Renal cortex interstitium (tissue), 11 donors: ENCODE data around the gene SPATS1. TPM values are rescaled to one million over a fixed set of nuclear protein-coding genes. Genes with fewer than 3 reads are reported as not detected.
"Not testable (repeated sequence)": the region's sequence is repeated elsewhere in the genome, so short reads cannot be mapped to it uniquely, and the experiment has no call there.

ENCODE experiments used
- DNase-seq, 11 donors: peaks; one replicate each; pipeline ENCODE4 v3.0.0-alpha.2; 2013; ENCODE audit warnings: low read depth in 9 of 11, low spot score in 4 of 11; ENCODE audit errors: extremely low read depth in 1 of 11
- polyA plus RNA-seq, 3 donors: library from polyadenylated mRNA; unstranded; fragments of 120-200 nt; gene quantifications; one replicate each; pipeline ENCODE4 v1.2.1, GENCODE V29; 2013; ENCODE audit not compliant: insufficient read length in 3 of 3

The SPATS1 gene
- polyA plus RNA-seq, 3 donors: not detected

DNA sequence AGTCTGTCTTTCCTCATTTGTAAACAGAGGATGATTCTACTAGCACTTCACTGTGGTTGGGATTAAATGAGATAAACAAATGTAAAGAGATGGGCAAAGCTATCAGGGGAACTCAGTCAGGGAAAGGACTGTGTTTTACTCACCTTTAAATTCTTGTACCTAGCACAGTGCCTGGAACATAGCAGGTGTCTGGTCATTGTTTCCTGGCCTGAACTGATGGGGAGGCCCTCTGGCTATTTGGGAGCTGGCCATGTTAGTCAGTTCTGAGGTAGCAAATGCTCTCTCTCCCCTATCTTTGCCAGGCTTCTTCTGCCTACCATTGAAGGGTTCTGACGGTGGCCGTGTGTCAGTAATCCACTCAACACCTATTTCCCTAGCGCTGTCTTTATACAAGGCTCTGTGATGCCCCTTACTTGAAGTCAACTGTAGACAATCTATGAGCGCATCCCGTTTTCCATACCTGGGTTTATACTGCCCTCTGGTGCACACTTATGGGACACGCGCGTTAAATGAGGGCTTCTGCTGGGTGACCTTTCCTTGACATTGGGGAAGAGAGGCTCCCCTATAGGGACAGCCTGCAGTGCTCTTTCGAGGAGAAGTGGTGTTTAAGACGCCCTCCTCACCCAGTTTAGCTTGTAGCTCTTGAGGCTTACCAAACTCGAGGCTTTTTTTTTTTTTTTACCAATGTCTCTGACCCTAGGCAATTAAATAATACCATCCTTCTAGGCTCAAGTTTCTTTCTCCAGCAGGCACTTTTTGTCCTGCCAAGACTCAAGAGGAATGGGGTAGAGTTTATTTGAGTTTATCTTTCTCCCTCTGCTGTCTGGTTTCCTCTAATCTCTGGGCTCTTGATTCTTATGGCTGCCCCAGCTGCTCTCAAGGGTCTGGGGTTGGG is 4.0 kb upstream of the SPATS1 start:
- peak; percentile 28 to 68 (median 45) for DNase-seq

DNA sequence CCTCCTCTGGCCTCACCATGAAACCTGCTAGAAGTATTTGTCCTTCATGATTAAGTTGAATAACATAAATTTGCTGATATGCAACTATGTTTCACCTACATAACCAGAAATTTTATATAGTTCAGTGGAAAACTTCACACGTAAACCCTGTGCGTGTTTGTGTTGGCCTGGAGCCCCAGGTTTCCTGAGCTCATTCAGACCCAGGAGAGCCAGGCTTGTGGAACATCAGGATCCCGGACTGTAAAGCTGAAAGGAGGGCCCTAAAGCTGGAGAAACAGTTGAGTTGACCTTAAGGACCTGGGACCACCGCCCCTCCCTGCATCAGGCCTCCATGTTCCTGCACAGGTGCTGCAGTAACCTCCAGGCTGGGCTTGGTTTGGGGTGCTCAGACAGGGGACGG is 3.1 kb upstream of the SPATS1 start:
- DNase-seq: no peak

DNA sequence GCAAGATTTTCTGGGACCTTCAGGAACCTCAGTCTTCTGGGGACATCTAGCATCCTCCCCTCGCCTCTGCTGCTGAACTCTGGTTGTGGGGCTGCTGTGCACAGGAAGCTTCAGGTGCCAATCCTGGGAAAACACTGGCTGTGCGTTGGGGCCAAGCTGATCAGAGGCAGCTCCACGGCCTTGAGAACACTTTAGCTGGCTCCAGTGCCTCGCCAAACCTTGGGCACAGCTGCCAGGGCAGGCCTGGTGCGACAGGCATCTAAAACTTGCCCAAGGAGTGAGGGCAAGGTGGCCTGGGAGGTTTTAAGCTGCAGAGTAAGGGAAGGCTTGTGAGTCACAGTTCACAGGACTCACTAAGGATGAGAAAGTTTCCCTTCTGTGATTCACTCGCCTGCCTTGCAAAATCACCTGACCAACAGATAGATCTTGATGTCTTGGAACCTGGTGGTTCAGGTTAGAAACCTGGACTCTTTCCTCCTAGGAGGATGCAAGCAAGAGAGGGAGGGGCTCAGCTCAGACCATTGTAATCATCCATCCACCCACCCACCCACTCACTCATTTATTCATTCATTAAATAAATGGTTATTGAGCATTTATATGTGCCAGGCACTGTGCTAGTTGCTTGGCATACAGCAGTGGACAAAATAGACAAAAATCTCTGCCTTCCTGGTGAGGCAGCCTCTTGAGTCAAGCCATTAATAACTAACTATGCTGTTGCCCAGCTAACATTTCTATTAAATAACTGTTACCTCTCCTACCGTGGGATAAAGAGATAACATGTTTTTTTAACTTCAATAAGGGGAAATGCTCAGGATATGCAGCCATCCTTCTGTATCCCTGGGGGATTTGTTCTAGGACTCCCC is 2.5 kb upstream of the SPATS1 start:
- no peak for DNase-seq

DNA sequence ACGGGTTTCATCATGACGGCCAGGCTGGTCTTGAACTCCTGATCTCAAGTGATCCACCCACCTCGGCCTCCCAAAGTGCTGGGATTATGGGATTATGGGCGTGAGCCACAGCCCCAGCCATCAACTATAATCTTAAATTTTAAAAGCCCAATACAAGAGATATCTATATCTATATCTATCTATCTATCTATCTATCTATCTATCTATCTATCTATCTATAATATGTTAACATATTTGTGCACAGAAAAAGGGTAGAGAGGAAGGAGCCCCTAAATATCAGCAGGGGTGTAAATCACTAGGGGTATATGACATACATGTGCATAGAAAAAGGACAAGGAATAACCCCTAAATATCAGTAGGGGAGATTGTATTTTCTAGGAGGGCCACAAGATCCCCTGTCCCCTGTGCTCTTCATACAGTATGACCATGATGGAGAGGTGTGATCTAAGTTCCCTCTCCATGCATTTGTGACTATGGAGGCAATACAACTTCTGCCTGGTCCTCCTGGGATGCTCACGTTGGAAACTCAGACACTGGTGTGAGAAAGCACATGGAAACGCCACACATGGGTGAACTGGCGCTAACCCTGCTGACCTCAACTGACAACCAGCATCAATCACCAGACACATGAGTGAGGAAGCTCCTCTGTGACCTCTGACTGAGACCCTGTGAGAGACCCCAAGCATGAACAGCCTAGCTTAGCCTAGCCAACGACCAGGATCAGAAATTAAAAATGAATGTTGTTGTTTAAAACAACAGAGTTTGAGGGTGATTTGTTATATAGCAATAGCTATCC is 1.2 kb upstream of the SPATS1 start:
- peak in 8 of 11 donors; percentile 13 to 53 (median 44) for DNase-seq

DNA sequence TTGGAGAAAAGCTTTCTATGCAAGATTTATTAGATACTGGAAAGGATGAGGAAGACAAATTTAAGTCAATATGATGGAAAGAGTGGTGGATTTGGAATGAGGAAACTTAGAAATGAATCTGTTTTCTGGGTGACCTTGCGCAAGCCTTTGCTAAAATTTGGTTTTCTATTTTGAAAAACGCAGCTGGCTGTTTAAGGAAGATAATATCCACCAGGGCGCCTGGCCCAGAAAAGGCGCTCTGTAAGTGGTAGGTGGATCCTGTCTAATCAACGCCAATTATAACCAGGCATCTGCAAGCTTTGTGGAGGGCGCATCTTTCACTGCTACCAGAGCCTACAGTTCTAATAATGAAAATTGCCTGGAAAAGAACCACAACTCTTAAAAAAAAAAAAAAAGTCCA is 398 bp upstream of the SPATS1 start:
- no peak for DNase-seq

DNA sequence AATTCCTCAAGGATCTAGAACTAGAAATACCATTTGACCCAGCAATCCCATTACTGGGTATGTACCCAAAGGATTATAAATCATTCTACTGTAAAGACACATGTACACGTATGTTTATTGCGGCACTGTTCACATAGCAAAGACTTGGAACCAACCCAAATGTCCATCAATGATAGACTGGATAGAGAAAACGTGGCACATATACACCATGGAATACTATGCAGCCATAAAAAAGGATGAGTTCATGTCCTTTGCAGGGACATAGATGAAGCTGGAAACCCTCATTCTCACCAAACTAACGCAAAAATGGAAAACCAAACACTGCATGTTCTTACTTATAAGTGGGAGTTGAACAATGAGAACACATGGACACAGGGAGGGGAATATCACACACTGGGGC is 4.4 kb downstream of the SPATS1 start:
- DNase-seq: not testable (repeated sequence)

DNA sequence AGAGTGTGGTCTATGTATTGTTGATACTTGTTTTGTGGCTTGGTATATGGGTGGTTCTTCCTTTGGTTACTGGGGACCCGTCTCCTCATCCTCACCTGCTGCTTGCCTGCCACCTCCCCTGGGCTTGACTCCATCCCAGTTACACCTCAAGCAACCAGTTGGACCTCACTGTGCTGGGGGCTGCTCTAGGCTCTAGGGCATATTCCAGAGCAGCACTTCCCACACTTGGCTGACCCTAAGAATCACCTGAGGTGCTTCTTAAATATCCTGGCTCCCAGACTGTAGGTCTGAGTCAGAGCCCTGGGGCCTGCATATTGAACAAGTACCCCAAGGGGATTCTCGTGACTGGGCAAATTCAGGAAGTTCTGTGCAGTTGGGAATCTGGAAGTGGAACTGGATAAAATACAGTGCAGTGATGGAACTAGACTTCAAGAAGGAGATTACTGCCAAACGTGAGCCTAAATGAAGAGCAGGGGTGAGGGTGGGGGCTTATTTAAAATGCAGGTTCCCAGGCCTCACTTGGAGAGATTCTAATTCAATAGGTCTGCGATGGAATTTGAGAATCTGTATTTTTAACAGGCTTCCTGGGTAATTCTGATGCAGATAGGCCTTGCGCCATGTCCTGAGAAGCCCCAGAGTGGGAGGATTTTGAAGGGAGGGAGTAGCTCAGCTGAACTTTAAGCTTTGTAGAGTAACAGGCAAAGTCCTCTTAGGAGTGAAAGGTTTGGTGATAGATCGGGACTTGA is 7.6 kb downstream of the SPATS1 start:
- no peak for DNase-seq

DNA sequence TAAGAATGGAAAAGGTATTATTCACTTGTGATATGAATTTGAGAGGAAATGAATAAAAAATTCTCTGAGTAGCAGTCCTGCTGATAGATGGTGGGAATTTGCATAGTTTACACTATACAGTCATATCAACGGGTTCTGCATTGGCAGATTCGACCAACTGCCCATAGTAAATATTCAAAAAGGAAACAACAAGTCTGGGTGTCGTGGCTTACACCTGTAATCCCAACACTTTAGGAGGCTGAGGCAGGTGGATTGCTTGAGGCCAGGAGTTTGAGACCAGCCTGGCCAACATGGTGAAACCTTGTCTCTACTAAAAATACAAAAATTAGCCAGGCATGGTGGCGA is 8.2 kb downstream of the SPATS1 start:
- DNase-seq: not testable (repeated sequence)

DNA sequence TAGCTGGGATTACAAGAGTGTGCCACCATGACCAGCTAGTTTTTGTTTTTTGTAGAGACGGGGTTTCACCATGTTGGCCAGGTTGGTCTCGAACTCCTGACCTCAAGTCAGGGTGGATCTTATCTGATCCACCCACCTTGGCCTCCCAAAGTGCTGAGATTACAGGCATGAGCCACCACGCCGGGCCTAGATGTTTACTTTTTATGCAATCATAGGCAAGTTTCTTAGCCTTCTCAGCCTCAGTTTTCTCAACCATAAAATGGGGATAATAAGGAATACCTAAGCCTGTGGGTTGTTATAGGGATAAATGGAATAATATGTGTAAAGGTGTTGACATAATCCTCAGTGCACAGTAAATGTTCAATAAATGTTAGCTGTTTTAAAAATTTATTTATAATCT is 9.8 kb downstream of the SPATS1 start:
- DNase-seq: no peak

DNA sequence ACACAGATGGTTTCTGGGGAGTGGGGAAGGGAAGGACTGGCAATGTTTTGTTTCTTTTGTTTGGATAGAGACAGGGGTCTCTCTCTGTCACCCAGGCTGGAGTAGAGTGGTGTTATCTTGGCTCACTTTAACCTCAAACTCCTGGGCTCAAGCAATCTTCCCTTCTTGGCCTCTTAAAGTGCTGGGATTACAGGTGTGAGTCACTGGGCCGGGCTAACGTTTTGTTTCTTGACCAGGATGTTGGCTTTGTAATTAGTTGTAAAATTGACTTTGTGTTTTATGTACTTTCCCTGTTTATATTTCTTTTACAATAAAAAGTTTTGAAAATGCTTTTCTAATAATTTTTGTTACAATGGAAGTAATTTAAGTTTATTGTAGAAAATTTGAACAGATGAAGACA is 10.9 kb downstream of the SPATS1 start:
- DNase-seq: no peak

DNA sequence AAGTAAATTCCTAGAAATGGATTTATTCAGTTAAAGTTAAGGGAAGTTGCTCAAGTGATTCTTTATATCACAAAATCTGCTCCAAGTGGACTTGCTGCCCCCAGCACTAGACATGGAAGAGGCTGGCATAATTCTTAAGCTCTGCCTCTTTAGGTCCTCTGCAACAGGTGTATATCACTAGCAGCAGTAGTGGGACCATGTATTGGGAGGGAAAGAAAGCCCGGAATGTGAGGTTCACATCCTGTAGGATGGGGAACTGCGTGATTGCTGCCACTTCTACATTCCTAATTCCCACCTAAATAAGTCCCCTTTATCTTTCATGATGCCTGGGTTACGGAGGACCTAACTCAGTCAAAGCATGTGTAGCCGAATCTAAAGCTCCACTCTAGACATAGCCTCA is 13.2 kb downstream of the SPATS1 start:
- DNase-seq: no peak

DNA sequence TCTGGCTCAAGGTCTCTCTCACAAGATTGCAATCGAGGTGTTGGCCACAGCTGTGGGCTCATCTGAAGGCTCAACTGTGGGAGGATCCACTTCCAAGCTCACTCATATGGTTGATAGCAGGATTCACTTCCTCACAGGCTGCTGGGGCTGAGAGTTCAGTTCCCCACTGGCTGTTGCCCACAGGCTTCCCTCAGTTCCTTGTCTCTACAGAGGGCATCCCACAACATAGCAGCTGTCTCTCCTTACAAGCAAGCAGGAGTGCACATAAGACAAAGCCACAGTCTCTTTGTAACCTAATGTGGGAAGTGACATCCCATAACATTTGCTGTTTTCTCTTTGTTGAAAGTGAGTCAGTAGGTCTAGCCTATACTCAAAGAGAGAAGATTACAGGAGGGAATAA is 14.0 kb downstream of the SPATS1 start:
- DNase-seq: no peak

DNA sequence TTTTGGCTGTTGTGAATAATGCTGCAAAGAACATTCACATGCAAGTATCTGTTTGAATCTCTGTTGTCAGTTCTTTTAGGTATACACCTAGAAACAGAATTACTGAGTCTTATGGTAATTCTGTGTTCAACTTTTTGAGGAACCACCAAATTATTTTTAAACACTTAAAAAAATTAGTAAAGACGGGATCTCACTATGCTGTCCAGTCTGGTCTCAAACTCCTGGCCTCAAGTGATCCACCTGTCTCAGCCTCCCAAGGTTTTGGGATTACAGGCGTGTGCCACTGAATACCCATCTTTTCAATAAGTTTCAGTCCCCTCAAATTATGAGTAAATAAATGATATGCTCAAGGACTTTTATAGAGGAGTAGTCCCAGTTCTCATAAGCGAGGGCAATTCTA is 17.5 kb downstream of the SPATS1 start:
- DNase-seq: no peak

DNA sequence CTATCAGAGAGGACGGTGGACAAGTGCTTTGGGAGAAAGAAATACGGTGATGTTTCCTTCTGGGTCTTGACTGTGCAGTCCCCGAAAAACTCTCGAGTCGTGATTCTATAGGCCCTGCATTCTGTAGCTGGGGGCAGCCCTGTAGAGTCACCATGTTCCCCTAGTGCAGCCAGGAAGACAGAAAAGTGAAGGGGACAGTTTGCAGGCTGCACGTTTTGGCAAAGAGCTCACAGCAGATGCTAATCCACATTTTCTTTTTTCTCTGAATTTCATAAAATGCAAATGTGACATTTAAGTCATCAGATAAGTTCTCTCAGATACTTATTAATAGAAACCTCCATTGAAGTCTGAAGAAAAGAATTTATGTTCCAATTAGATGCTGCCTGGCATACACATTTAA is 19.5 kb downstream of the SPATS1 start:
- no peak for DNase-seq

DNA sequence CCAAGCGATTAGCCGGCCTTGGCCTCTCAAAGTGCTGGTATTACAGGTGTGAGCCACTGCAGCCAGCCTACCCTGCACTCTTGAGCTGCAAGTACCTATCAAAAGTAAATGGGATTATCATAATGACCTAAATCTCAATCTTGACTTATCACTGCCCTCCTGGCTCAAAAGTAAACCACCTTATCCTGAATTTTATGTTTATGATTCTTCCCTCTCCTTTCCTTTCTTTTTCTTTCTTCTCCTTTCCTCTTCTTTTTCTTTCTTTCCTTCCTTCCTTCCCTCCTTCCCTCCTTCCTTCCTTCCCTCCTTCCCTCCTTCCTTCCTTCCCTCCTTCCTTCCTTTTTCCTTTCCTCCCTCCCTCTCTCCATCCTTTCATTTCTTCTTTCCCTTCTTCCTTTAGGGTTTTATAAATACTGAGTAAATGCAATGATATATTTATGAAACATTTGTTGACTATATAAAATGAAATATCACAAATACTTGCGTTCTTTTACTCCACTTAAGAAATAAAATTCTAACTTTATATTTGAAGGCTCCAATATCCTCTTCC is 21.0 kb downstream of the SPATS1 start:
- DNase-seq: no peak

DNA sequence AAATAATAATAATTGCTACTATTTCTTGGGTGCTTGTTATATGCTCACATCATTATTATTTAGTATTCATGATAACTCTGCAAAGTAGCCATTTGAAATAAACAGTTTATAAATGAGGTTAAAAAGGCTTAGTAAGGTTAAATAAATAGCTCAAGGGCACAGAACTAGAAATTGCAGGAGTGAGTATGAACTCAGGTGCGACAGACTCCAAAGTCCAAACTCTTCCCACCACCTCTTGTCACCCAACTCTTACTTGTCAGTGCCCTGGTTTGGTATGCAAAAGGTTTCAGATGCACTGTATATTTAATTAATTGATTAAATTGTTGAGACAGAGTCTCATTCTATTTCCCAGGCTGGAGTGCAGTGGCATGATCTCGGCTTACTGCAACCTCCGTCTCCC is 24.3 kb downstream of the SPATS1 start:
- no peak for DNase-seq

DNA sequence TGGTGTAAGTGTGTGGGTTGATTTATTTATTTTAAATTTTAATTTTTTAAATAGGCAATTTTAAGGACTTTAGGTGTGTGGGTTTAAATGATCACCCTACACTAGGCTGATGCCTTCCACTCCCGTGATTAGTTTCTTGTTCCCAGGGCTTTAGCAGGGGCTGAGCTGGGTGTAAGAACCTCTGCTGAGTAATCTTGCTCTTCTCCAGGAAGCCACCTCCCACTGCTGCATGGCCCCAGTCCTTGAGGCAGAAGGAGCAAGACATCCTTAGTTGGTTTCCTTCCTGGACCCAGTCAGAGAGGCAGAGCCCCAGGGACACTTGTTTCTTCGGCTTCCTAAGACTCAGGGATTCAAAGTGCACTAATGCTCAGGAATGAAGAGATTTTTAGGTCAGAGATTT is 25.2 kb downstream of the SPATS1 start:
- no peak for DNase-seq

DNA sequence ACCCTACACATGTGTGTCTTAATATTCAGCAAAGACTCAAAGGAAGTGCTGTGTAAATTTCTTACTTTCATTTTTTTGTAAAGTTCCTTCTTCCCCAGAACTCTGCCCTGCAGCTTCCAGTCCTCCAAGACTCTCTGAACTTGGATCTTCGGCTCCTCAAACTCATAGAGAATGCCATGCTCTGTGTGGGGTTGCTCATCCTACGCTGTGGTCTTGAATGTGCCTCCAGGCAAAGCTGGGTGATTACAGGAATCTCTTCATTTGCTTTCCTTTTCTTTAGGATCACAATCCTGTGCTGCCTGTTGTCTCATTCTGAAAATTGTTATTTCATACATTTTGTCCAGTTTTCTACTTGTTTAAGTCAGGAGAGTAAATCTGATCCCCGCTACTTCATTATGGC is 30.6 kb downstream of the SPATS1 start:
- no peak for DNase-seq

DNA sequence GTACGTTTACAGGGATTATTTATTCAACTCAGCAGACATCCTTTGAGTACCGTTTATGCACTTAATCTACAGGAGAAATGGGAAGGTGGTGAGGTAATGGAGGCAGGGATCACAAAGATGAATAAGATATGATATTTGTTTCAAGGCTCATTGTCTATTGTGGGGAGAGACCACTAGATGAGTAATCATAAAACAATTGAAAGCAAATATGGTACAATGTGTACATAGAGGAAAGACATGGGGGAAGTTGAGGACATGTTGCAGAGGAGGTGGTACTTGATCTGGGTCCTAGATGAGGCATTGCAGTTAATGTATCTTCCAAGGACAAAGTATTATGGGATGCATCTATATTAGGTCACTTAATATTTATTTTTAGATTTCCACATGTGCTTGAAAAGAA is 31.3 kb downstream of the SPATS1 start:
- DNase-seq: no peak
